Endothelial cell of umbilical vein (primary cell): ENCODE results near the gene CCDC188.

Experiments
- EZH2 ChIP-seq: IDR thresholded peaks from 2 replicates; pipeline ENCODE4 v1.6.1; 2012; ENCODE audit warnings: borderline replicate concordance, low read depth, mild to moderate bottlenecking, moderate library complexity, low read length, inconsistent platforms; ENCODE audit not compliant: severe bottlenecking
- FOS ChIP-seq: IDR thresholded peaks from 2 replicates; pipeline ENCODE4 v1.6.1; 2011; ENCODE audit warnings: mild to moderate bottlenecking, low read length, moderate library complexity, borderline replicate concordance; ENCODE audit not compliant: insufficient read depth
- GATA2 ChIP-seq: IDR thresholded peaks from 2 replicates; pipeline ENCODE4 v1.7.0; 2011; ENCODE audit warnings: low read depth, mild to moderate bottlenecking, moderate library complexity, mixed read lengths, low read length; ENCODE audit not compliant: insufficient read length, insufficient read depth
- JUN ChIP-seq: IDR thresholded peaks from 2 replicates; pipeline ENCODE4 v1.6.1; 2011; ENCODE audit warnings: borderline replicate concordance, low read depth; ENCODE audit not compliant: insufficient read length, insufficient read depth
- MYC ChIP-seq: IDR thresholded peaks from one replicate; pipeline ENCODE4 v1.6.1; 2011; ENCODE audit warnings: mild to moderate bottlenecking, low read depth, low read length
- POLR2A ChIP-seq: IDR thresholded peaks from 2 replicates; pipeline ENCODE4 v1.6.1; 2012; ENCODE audit warnings: low read depth, mild to moderate bottlenecking, control low read depth, low read length
- POLR2AphosphoS5 ChIP-seq: IDR thresholded peaks from 2 replicates; pipeline ENCODE4 v1.6.1; 2012; ENCODE audit warnings: low read depth, mild to moderate bottlenecking, control low read depth, low read length, moderate library complexity; ENCODE audit not compliant: insufficient read depth
- TF ChIP-seq, protein P1 (sequence below), 2 donors: IDR thresholded peaks; 1 replicate in 1 of 2; 2 replicates in 1 of 2; pipeline ENCODE4 v1.5.1; 2011; ENCODE audit warnings: low read length in 2 of 2, mild to moderate bottlenecking in 2 of 2, moderate library complexity in 2 of 2, control low read depth in 1 of 2, inconsistent platforms in 1 of 2, low read depth in 1 of 2; ENCODE audit not compliant: insufficient read depth in 1 of 2; ENCODE audit errors: extremely low read depth in 1 of 2
- TF ChIP-seq, protein P2 (sequence below): IDR thresholded peaks from 2 replicates; pipeline ENCODE4 v1.6.1; 2011; ENCODE audit not compliant: insufficient read depth, insufficient read length

DNA sequence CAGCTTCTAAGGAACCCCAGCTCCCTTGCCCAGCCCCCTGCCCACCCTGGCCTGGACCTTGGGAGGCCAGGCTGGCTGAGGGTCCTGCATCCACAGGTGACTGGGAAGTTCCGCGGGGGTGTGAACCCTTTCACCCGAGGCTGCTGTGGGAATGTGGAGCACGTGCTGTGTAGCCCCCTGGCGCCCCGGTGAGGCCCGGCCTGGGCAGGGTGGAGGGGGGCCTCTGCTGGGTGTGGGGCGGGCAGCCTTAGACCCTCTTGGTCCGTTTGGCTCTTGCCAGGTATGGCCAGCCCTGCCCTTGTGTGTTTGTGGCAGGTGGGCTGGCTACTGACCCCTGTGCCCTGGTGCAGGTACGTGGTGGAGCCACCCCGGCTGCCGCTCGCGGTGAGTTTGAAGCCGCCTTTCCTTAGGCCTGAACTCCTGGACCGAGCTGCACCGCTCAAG, 10.3 kb downstream of the CCDC188 start:
- TF ChIP-seq MYC (no peak), POLR2AphosphoS5 (no peak), POLR2A (no peak), GATA2 (no peak), EZH2 (no peak), FOS (no peak), JUN (no peak)
- TF ChIP-seq, protein P1, sequence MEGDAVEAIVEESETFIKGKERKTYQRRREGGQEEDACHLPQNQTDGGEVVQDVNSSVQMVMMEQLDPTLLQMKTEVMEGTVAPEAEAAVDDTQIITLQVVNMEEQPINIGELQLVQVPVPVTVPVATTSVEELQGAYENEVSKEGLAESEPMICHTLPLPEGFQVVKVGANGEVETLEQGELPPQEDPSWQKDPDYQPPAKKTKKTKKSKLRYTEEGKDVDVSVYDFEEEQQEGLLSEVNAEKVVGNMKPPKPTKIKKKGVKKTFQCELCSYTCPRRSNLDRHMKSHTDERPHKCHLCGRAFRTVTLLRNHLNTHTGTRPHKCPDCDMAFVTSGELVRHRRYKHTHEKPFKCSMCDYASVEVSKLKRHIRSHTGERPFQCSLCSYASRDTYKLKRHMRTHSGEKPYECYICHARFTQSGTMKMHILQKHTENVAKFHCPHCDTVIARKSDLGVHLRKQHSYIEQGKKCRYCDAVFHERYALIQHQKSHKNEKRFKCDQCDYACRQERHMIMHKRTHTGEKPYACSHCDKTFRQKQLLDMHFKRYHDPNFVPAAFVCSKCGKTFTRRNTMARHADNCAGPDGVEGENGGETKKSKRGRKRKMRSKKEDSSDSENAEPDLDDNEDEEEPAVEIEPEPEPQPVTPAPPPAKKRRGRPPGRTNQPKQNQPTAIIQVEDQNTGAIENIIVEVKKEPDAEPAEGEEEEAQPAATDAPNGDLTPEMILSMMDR (IDR thresholded peaks at IDR 0.05; ENCODE audit: extremely low read depth in 1 of 2, insufficient read depth in 1 of 2, low read depth in 1 of 2, low read length in 2 of 2), result no peak
- TF ChIP-seq, protein P2, sequence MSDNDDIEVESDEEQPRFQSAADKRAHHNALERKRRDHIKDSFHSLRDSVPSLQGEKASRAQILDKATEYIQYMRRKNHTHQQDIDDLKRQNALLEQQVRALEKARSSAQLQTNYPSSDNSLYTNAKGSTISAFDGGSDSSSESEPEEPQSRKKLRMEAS, result no peak
